Mononuclear cell (primary cell): ENCODE data around the gene HOPX. TPM values are rescaled to one million over a fixed set of nuclear protein-coding genes. Genes with fewer than 3 reads are reported as not detected.
"Not testable (repeated sequence)": the region's sequence is repeated elsewhere in the genome, so short reads cannot be mapped to it uniquely, and the experiment has no call there.

ENCODE experiments used
- H3K27me3 ChIP-seq: 2 replicates; pipeline ENCODE4 v1.6.0; 2011; ENCODE audit warnings: low read length, control low read depth; ENCODE audit not compliant: insufficient read depth
- H3K4me1 ChIP-seq: 2 replicates; pipeline ENCODE4 v1.5.1; 2011; ENCODE audit warnings: mild to moderate bottlenecking, low read length, control low read depth; ENCODE audit not compliant: insufficient read depth
- H3K4me3 ChIP-seq: 2 replicates; pipeline ENCODE4 v1.5.1; 2011; ENCODE audit warnings: mild to moderate bottlenecking, low read length, moderate library complexity
- H3K9me3 ChIP-seq: 2 replicates; pipeline ENCODE4 v1.5.1; 2011; ENCODE audit warnings: low read depth, mild to moderate bottlenecking, control low read depth, low read length
- total RNA-seq: library from RNA; depleted of rRNA; stranded (reverse); fragments of >200 nt; gene quantifications from one replicate; pipeline ENCODE4 v1.2.3, GENCODE V29; 2012

Gene HOPX
- total RNA-seq, 1 donor, result 21.8 TPM

DNA sequence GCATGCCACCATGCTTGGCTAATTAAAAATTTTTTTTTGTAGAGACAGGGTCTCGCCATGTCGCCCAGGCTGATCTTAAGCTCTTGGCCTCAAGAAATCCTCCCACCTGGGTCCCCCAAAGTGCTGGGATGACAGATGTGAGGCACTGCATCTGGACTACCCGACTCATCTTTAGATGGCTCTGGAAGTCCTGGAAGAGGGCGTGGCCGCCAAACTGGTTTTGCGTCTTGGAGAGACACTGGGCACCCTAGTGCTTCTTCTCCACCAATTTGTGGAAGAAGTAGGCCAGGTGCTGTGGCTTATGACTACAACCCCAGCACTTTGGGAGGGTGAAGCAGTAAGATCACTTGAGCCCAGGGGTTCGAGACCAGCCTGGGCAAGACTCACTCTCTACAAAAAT is 47.6 kb downstream of the HOPX start:
- no peak overlapping the region for H3K4me3 ChIP-seq
- no peaks in the 10 kb centered on the region for H3K27me3 ChIP-seq
- no peaks in the 10 kb centered on the region for H3K4me1 ChIP-seq
- H3K9me3 ChIP-seq, result no peaks in the 10 kb centered on the region

DNA sequence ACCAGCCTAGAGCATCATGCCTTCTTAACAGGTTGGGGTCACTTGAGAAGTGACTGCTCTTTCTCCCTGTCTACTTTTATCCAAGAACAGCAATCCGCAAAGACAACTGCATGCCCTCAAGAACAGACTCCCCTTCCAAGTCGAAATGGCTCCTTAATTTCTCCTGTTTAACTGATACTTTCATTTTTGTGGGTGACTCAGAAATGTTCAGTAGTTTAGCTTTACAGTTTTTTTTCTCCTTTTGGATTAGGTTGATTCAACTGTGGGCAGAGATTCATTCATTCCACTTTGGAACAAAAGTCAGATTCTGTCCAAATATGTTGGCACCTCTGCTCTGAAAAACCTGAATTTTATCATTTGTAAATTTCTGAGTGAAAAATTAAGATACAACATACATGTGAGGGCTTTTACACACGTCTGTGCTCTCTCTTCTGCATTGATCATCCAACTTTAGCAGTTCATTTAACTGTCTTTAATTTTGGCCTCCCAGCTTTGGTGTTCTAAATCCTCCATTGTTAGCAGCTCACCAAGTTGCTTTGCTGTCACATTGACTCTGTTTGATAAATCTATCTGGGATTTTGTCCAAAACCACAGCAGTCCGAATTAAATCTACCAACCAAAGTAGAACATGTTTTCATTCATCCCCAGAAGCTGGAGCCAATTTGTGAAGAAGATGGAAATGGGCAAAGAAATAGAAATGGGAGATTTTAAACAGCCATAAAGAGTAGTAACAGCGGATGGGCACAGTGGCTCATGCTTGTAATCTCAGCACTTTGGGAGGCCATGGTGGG is 50.0 kb downstream of the HOPX start:
- Histone ChIP-seq H3K4me1 (no peaks in the 10 kb centered on the region), H3K9me3 (peaks cover 5% of the 10 kb centered on the region), H3K27me3 (no peaks in the 10 kb centered on the region), H3K4me3 (no peak overlapping the region)

DNA sequence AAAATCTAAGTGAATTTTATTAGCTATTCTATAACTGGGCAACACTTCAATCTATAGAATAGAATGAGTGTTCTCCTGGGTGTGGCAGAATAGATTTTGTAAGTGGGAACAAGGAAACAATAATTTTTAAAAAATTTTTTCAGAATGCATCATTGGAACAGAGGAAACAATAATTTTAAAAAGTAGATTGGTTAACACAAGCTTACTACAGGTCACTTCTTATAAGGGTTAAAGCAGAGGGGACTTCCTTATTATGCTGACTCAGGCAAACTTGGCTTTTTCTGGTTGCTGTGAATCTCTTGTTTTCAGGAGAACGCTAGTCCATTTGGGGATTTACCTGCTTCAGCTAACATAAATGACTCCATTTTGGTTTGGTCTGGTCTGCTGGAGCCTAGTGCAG is 52.5 kb downstream of the HOPX start:
- Histone ChIP-seq H3K27me3 (no peaks in the 10 kb centered on the region), H3K4me1 (no peaks in the 10 kb centered on the region), H3K9me3 (peaks cover 9% of the 10 kb centered on the region), H3K4me3 (no peak overlapping the region)

DNA sequence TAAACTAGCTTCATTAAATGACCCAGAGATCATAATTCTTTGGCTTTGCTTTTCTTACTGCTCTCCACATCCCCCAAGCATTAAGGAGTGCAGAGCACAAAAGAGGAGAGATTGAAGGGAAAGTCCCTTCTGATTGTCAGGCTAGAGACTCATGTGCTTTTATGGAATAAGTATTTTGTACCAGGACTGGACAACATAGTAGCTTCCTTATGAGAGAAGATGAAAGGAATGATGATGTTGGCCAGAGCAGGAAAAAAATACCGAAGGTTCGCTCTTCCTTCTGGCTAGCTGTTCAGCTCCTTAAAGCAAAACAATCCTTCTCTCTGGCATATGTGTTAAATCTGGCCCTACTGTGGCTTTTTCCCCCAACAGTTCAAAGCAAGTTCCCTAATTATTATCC is 53.1 kb downstream of the HOPX start:
- Histone ChIP-seq H3K27me3 (no peaks in the 10 kb centered on the region), H3K9me3 (peaks cover 9% of the 10 kb centered on the region), H3K4me3 (no peak overlapping the region), H3K4me1 (no peaks in the 10 kb centered on the region)

DNA sequence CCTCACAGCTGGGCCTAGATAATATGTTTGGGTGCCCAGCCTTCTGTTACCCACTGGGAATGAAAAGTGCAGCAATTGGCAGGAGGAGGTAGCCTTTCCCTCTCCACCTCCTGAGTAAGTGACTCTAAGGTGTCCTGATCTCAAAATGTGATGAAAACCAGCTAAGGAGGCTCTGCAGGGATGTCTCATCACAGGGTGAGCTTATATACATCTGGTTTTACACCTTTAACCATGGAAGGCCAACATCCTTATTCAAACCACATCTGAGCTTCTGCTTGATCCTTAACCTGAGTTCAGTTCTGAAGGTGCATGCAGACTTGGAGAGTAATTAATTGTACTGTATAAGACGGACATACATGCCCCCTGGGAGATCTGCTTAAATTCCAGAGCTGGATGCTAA is 53.7 kb downstream of the HOPX start:
- H3K4me3 ChIP-seq, result no peak overlapping the region
- no peaks in the 10 kb centered on the region for H3K27me3 ChIP-seq
- no peaks in the 10 kb centered on the region for H3K4me1 ChIP-seq
- H3K9me3 ChIP-seq, result peaks cover 9% of the 10 kb centered on the region

DNA sequence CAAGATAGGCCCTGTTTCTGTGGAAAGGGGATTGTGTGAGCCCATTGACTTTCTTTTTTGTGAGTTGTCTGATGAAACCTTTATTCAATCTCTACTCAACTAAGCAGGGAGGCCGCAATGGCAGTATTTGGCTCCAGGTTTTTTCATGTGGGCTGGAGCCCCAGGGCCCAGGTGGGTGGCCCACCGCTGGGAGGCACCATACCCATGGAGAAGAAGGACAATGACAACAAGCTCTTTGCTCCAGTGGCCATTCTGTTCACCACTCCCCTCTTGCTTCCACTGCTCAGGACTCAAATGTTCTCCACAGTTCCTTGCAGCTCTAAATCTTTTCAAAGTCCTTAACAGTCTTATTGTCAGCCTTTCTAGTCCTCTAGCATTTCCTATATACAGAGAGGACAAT is 54.1 kb downstream of the HOPX start:
- no peaks in the 10 kb centered on the region for H3K4me1 ChIP-seq
- H3K4me3 ChIP-seq, result no peak overlapping the region
- no peaks in the 10 kb centered on the region for H3K27me3 ChIP-seq
- H3K9me3 ChIP-seq, result peaks cover 9% of the 10 kb centered on the region

DNA sequence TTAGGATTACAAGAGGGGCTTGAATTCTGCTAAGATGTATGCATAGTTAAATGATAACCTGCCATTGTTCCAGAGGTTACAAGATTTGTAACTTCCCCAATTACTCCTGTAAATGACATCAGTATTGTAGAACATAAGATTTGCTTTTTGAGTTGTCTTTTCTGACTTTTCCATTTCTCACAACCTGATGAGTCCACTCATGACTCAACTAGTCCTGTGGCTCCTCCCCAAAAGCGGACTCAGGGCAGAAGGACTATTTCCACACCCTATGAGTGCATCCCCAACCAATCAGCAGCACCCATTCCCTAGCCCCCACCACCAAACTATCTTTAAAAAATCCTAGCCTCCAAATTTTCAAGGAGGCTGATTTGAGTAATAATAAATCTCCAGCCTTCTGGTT is 54.7 kb downstream of the HOPX start:
- H3K4me1 ChIP-seq, result no peaks in the 10 kb centered on the region
- no peak overlapping the region for H3K4me3 ChIP-seq
- H3K9me3 ChIP-seq, result peaks cover 9% of the 10 kb centered on the region
- H3K27me3 ChIP-seq, result no peaks in the 10 kb centered on the region

DNA sequence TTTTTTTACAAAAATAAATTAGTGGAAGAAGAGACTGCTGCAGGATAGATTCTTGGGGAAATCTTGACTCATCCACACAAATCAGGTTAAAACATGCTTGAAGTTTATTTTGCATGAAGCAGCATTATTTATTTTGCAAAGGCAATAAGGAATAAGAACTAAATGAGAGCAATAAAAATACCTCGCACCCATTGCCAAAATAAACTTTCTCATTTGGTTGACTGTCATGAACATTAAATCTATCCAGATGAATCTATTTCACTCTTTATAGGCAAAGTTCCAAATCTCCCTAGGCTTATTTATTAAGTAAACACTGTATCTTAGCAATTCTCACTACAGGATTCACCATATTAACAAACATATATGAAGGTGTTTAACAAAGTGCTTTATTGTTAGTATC is 58.9 kb downstream of the HOPX start:
- Histone ChIP-seq H3K9me3 (peaks cover 9% of the 10 kb centered on the region), H3K4me1 (no peaks in the 10 kb centered on the region), H3K27me3 (no peaks in the 10 kb centered on the region), H3K4me3 (no peak overlapping the region)

DNA sequence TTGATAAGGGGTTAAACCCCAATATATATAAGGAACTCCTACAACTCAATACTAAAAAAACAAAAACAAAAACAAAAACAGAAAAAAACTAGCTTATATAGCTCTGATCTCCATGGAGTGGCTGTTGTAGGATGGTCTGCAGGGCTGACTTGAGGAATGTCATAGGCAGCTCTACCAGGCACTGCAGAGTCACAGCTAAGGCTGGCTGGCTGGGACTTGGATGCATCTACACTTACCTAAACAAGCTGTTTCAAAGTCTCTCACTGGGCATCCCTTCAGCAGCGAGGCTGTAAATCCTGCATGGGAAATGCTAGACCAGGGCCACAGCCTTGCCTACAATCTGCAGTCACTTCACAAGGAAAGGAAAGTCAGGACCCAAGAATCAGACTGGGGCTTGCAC is 61.3 kb downstream of the HOPX start:
- H3K4me3 ChIP-seq, result no peak overlapping the region
- H3K4me1 ChIP-seq, result no peaks in the 10 kb centered on the region
- H3K27me3 ChIP-seq, result no peaks in the 10 kb centered on the region

DNA sequence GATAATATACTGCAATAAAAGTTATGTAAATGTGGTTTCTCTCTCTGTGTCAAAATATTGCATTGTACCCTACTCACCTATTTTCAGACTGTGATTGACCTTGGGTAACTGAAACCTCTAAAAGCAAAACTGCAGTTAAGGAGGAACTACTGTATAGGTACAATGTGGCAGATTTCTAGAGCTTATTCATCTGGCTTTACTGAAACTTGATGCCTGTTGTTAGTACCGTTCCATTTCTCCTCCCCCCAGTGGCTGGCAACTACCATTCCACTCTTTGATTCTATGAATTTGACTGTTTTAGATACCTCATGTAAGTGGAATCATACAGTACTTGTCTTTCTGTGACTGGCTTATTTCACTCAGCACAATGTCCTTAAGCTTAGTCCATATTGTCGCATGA is 61.9 kb downstream of the HOPX start:
- H3K9me3 ChIP-seq, result no peaks in the 10 kb centered on the region

More for the DNA sequence above, 61.3 kb downstream of the HOPX start:
- H3K9me3 ChIP-seq, result no peaks in the 10 kb centered on the region

DNA sequence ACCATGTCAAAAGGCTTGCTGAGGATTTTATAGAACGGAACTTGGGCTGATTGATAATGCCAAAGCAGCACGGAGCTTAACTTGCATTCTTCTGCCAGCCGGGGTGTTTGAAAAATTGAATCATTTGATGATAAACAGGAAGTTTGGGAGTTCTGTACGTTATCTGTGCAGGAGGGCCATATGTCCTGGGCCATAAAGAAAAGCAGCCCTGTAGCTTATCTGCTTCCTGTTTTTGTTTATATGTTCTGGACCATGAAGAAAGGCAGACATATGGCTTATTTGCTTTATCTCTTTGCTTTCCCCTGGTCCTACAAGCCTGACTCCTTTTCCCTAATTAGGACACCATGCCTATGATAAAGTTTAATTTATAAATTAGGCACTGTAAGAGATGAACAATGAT is 62.4 kb downstream of the HOPX start:
- Histone ChIP-seq H3K27me3 (no peaks in the 10 kb centered on the region), H3K9me3 (no peaks in the 10 kb centered on the region), H3K4me1 (no peaks in the 10 kb centered on the region), H3K4me3 (no peak overlapping the region)

More for the DNA sequence above, 61.9 kb downstream of the HOPX start:
- Histone ChIP-seq H3K4me3 (no peak overlapping the region), H3K4me1 (no peaks in the 10 kb centered on the region), H3K27me3 (no peaks in the 10 kb centered on the region)

DNA sequence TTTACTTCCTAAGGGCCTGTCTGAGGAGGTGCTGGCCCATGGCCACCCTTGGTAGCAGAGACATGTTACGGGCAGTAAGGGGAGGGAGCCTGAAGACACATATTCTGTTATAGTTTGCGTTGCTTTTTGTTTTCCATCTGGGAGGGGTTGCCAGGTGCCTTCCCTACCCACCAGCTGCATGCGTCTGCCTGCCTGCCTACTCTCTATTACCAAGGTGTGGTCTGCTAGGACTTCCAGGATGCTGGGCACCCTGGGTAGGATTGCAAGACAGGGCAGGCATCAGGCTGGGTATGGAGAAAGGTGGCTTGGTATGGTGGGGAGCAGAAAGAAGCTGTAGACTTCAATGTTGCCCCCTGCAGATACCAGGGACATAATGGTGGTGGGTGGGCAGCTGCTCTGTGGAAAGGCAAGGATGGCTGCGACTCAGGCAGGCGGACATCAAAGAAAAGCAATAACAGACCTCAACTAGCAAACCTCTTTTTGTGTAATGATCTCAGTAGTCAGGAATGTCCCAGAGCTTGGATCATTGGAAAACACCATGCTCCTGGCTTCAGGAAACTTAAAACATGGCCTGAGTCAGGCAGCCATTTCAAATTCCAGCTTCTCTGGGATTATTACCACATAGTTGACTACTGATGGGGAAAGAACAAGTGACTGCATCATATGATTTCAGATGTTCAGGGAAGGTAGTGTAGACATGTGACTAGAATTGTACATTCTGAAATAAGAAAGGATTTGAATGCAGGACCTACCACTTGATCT is 67.8 kb downstream of the HOPX start:
- H3K4me3 ChIP-seq, result no peak overlapping the region
- no peaks in the 10 kb centered on the region for H3K9me3 ChIP-seq
- no peaks in the 10 kb centered on the region for H3K27me3 ChIP-seq
- no peaks in the 10 kb centered on the region for H3K4me1 ChIP-seq

DNA sequence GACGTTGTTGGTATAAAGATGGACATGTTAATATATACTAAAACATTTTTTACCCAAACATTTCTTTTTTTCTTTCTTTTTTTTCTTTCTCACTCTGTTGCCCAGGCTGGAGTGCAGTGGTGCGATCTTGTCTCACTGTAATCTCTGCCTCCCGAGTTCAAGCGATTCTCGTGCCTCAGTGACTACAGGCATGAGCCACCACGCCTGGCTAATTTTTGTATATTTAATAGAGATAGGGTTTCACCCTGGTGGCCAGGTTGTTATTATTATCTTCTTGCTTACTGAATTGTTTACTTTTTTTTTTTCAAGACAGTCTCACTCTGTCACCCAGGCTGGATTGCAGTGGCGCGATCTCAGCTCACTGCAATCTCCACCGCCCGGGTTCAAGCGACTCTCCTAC is 68.8 kb downstream of the HOPX start:
- Histone ChIP-seq H3K9me3 (no peaks in the 10 kb centered on the region), H3K4me3 (no peak overlapping the region), H3K4me1 (no peaks in the 10 kb centered on the region), H3K27me3 (no peaks in the 10 kb centered on the region)

DNA sequence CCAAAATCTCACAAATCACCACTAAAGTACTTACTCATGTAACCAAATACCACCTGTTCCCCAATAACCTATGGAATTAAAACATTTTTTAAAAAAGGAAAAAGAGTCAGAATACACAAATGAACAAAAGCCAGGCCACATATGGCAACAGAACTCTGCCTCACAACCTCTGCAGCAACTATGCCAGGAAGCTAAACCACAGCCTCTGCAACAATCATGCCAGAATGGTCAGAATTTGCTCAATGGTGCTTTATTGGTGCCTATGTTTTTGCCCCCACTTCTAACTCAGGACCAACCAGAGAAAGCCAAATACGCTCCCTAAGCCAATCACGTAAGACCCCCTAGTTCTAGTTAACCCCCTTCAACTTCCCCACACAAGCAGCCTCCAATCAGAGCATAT is 69.6 kb downstream of the HOPX start:
- Histone ChIP-seq H3K4me3 (no peak overlapping the region), H3K27me3 (no peaks in the 10 kb centered on the region), H3K9me3 (no peaks in the 10 kb centered on the region), H3K4me1 (no peaks in the 10 kb centered on the region)

DNA sequence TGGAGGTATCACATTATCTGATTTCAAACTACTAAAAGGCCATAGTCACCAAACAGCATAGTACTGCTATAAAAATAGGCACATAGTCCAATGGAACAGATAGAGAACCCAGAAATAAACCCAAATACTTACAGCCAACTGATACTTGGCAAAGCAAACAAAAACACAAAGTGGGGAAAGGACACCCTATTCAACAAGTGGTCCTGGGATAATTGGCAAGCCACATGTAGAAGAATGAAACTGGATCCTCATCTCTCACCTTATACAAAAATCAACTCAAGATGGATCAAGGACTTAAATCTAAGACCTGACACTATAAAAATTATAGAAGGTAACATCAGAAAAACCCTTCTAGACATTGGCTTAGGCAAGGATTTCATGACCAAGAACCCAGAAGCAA is 70.9 kb downstream of the HOPX start:
- H3K4me1 ChIP-seq, H3K9me3 ChIP-seq, H3K27me3 ChIP-seq, H3K4me3 ChIP-seq: not testable (repeated sequence)

DNA sequence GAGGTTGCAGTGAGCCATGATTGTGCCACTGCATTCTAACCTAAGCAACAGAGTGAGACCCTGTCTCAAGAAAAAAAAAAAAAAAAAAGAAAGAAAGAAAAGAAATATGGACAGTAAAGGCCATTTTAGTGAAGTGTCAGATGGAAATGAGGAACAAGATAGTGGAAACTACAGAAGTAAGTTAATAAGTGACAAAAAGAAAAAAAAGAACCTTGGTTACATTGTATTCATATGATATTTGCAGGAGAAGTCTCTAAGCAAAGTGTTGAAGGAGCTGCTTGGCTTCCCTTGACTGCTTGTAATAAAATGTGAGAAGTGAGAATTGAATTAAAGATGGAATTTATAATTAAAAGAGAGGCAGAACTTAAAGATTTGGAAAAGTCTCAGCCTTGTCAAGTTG is 73.2 kb downstream of the HOPX start:
- no peak overlapping the region for H3K4me3 ChIP-seq
- no peaks in the 10 kb centered on the region for H3K27me3 ChIP-seq
- H3K9me3 ChIP-seq, result no peaks in the 10 kb centered on the region
- H3K4me1 ChIP-seq, result no peaks in the 10 kb centered on the region
